ENCODE data around the gene FAM156B. TPM values are rescaled to one million over a fixed set of nuclear protein-coding genes. Genes with fewer than 3 reads are reported as not detected.
"Not testable (repeated sequence)": the region's sequence is repeated elsewhere in the genome, so short reads cannot be mapped to it uniquely, and the experiment has no call there.

FAM156B gene
- 13.7 and 16.2 TPM in 2 replicates for total RNA-seq
- long read RNA-seq, transcript FAM156B-203 (4 exons, 2,942 nt), result major isoform, 13 of 36 reads
- long read RNA-seq, transcript FAM156B-201 (3 exons, 2,537 nt), result minor isoform, 6 of 36 reads
- long read RNA-seq, partial matches to known transcripts, result 6 of 36 reads
- long read RNA-seq, other reads (novel, unspliced or antisense), result 9 of 36 reads

- not testable (repeated sequence) for H3K27me3 Mint-ChIP-seq (ENCODE audit: low read depth); H3K27ac Mint-ChIP-seq (ENCODE audit: unreplicated experiment); H3K4me3 Mint-ChIP-seq; DNase-seq (ENCODE audit: low read depth, low spot score); H3K9me3 Mint-ChIP-seq; H3K4me1 Mint-ChIP-seq; H3K36me3 Mint-ChIP-seq (ENCODE audit: low read depth)
Measured at GRCh38 chrX:52896855-52897709, at the start of gene FAM156B. TSS of gene FAM156B (plus strand) at chrX:52897330. CDS start at chrX:52907226, 9,896 bp downstream.

GRCh38 chrX:52852110-52852860 lies 44.8 kb upstream of the FAM156B start:
- peaks cover 5% of the 10 kb centered on the region for H3K9me3 Mint-ChIP-seq
- H3K27ac Mint-ChIP-seq (ENCODE audit: unreplicated experiment), result no peak overlapping the region
- H3K27me3 Mint-ChIP-seq (ENCODE audit: low read depth), result peaks cover 22% of the 10 kb centered on the region
- no peak for DNase-seq (ENCODE audit: low read depth, low spot score)
- no peak overlapping the region for H3K4me3 Mint-ChIP-seq
- TF ChIP-seq CTCF (conservative IDR thresholded peaks at IDR 0.05), result no peak
- H3K4me1 Mint-ChIP-seq, result no peaks in the 10 kb centered on the region
- H3K36me3 Mint-ChIP-seq (ENCODE audit: low read depth), result peaks cover 2% of the 10 kb centered on the region

GRCh38 chrX:52856991-52857525 lies 40.1 kb upstream of the FAM156B start:
- DNase-seq (ENCODE audit: low read depth, low spot score); H3K4me1 Mint-ChIP-seq: not testable (repeated sequence)

GRCh38 chrX:52865343-52865998 lies 31.7 kb upstream of the FAM156B start:
- Mint-ChIP-seq H3K36me3 (ENCODE audit: low read depth) (no peaks in the 10 kb centered on the region), H3K4me3 (no peak overlapping the region), H3K27ac (ENCODE audit: unreplicated experiment) (no peak overlapping the region), H3K4me1 (no peaks in the 10 kb centered on the region), H3K9me3 (peaks cover 5% of the 10 kb centered on the region), H3K27me3 (ENCODE audit: low read depth) (peaks cover 56% of the 10 kb centered on the region)
- TF ChIP-seq CTCF (conservative IDR thresholded peaks at IDR 0.05), result no peak
- DNase-seq (ENCODE audit: low read depth, low spot score), result no peak

More at GRCh38 chrX:52856991-52857525, 40.1 kb upstream of the FAM156B start:
- H3K36me3 Mint-ChIP-seq (ENCODE audit: low read depth); H3K27ac Mint-ChIP-seq (ENCODE audit: unreplicated experiment); H3K9me3 Mint-ChIP-seq; H3K4me3 Mint-ChIP-seq: not testable (repeated sequence)
- peaks cover 39% of the 10 kb centered on the region for H3K27me3 Mint-ChIP-seq (ENCODE audit: low read depth)

GRCh38 chrX:52867610-52868348 lies 29.4 kb upstream of the FAM156B start, which contains the start of gene XAGE3:
TSS of gene XAGE3 (minus strand) at chrX:52868083. CDS start at chrX:52867133, 950 bp downstream.
- Mint-ChIP-seq H3K27ac (ENCODE audit: unreplicated experiment) (no peak within 1 kb of the TSS), H3K4me3 (no peak within 1 kb of the TSS), H3K4me1 (no peaks in the 10 kb centered on the region), H3K27me3 (ENCODE audit: low read depth) (peaks cover 60% of the 10 kb centered on the region), H3K9me3 (no peaks in the 10 kb centered on the region), H3K36me3 (ENCODE audit: low read depth) (no peaks in the 10 kb centered on the region)
- no peak for TF ChIP-seq CTCF (conservative IDR thresholded peaks at IDR 0.05)
- no peak for DNase-seq (ENCODE audit: low read depth, low spot score)

All from neural crest cell (in vitro differentiated cells).